Neural progenitor cell (in vitro differentiated cells): ENCODE data around the gene CMYA5.

Experiments used
- CTCF ChIP-seq: fragments of 200-600 bp; sonication (generic); IDR thresholded peaks from 2 replicates; pipeline ENCODE4 v1.5.1; 2017; ENCODE audit warnings: antibody characterized with exemption, mild to moderate bottlenecking
- EZH2 ChIP-seq: fragments of 200-600 bp; sonication (generic); IDR thresholded peaks from 2 replicates; pipeline ENCODE4 v1.6.1; 2017; ENCODE audit warnings: antibody characterized with exemption, mild to moderate bottlenecking, moderate library complexity
- EZH2phosphoT487 ChIP-seq: fragments of 200-600 bp; sonication (generic); IDR thresholded peaks from 2 replicates; pipeline ENCODE4 v1.6.1; 2017; ENCODE audit warnings: antibody characterized with exemption

DNA sequence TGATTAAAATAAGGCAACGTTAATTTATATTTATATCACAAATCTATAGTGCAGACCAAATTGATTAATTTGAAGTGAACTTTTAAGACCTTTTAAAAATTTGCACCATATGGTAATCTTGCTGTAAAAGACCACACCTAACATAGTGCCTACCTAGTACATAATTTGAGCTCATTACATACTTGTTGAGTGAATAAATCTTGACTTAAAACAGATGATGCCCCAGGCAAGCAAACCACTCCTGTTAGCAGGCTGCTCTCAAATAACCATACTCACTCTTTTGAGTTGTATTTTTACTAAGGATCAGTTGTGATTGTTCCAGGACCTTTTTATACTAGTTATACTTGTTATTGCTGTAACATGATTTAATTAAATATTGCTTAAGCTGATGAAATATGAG lies 27.2 kb downstream of the CMYA5 start:
- TF ChIP-seq EZH2 = no peak
- TF ChIP-seq CTCF = no peak
- TF ChIP-seq EZH2phosphoT487 = no peak
